Suprapubic skin (tissue), 4 donors: ENCODE measurements around the gene NANOS3. TPM values are rescaled to one million over a fixed set of nuclear protein-coding genes. Genes with fewer than 3 reads are reported as not detected.
A peak's percentile ranks its signal among the peaks of the same experiment; 100 is the strongest.

Source experiments
- DNase-seq, 2 donors: peaks; one replicate each; pipeline ENCODE4 v3.0.0-alpha.2; 2019; ENCODE audit warnings: low spot score in 2 of 2
- H3K27ac ChIP-seq: fragments of 200-600 bp; sonication (generic); one replicate; pipeline ENCODE4 v1.5.1; 2019
- H3K27me3 ChIP-seq: fragments of 200-600 bp; sonication (generic); one replicate; pipeline ENCODE4 v1.5.1; 2019
- H3K36me3 ChIP-seq: fragments of 200-600 bp; sonication (generic); one replicate; pipeline ENCODE4 v1.5.1; 2019
- H3K4me1 ChIP-seq: fragments of 200-600 bp; sonication (generic); one replicate; pipeline ENCODE4 v1.5.1; 2019
- H3K4me3 ChIP-seq: fragments of 200-600 bp; sonication (generic); one replicate; pipeline ENCODE4 v1.5.1; 2019; ENCODE audit warnings: mild to moderate bottlenecking
- H3K9me3 ChIP-seq: fragments of 200-600 bp; sonication (generic); one replicate; pipeline ENCODE4 v1.5.1; 2019
- CTCF ChIP-seq, 2 donors: fragments of 200-600 bp in 1 of 2; fragments of 450-650 bp in 1 of 2; sonication (generic) in 1 of 2; IDR thresholded peaks; one replicate each; pipeline ENCODE4 v1.5.1; 2016 to 2019; ENCODE audit warnings: antibody characterized with exemption in 2 of 2, mild to moderate bottlenecking in 1 of 2, moderate library complexity in 1 of 2
- EP300 ChIP-seq: sonication (generic); formaldehyde crosslinking; IDR thresholded peaks from one replicate; pipeline ENCODE4 v1.6.1; 2017; ENCODE audit warnings: antibody characterized with exemption
- POLR2A ChIP-seq, 2 donors: fragments of 450-650 bp; IDR thresholded peaks; one replicate each; pipeline ENCODE4 v1.6.1; 2017; ENCODE audit warnings: antibody characterized with exemption in 2 of 2, mild to moderate bottlenecking in 2 of 2, moderate library complexity in 2 of 2
- POLR2AphosphoS5 ChIP-seq, 3 donors: sonication (generic); formaldehyde crosslinking; IDR thresholded peaks; one replicate each; pipeline ENCODE4 v1.6.1; 2017; ENCODE audit warnings: antibody characterized with exemption in 3 of 3
- WGBS: methylation state at CpG from one replicate; pipeline ENCODE4 v1.1.5; 2018; 5-methylcytosine and 5-hydroxymethylcytosine counted together
- total RNA-seq, 4 donors: library from RNA; depleted of rRNA; stranded (reverse); fragments of >200 nt; gene quantifications; one replicate each; pipeline ENCODE4 v1.1.0, GENCODE V29; 2016

Gene NANOS3
- not detected for total RNA-seq

- DNase-seq: no peak
- Histone ChIP-seq H3K27ac (no peak within 1 kb of the TSS), H3K4me3 (no peak within 1 kb of the TSS), H3K36me3 (no peaks in the 10 kb centered on the region), H3K27me3 (no peaks in the 10 kb centered on the region), H3K9me3 (no peaks in the 10 kb centered on the region), H3K4me1 (peaks cover 39% of the 10 kb centered on the region)
- 42% methylated on average over 3 of the region's 5 CpGs for WGBS
- TF ChIP-seq EP300: no peak
These were observed at the start of gene NANOS3 for GRCh38 chr19:13876834-13877233. NANOS3 (plus strand) TSS chr19:13877134; CDS start chr19:13877249, 115 bp downstream.

GRCh38 chr19:13827656-13828055 lies 49.3 kb upstream of the NANOS3 start:
- no peak for DNase-seq
- WGBS: 69% methylated on average over 4 of the region's 4 CpGs

GRCh38 chr19:13830114-13830740 lies 46.7 kb upstream of the NANOS3 start:
- Histone ChIP-seq H3K4me1 (peaks cover 25% of the 10 kb centered on the region), H3K36me3 (peaks cover 36% of the 10 kb centered on the region), H3K27me3 (no peaks in the 10 kb centered on the region)

More at GRCh38 chr19:13827656-13828055, 49.3 kb upstream of the NANOS3 start:
- H3K9me3 ChIP-seq: no peaks in the 10 kb centered on the region
- no peak overlapping the region for H3K4me3 ChIP-seq
- peaks cover 37% of the 10 kb centered on the region for H3K36me3 ChIP-seq
- no peaks in the 10 kb centered on the region for H3K27me3 ChIP-seq
- H3K4me1 ChIP-seq: peaks cover 4% of the 10 kb centered on the region
- TF ChIP-seq POLR2AphosphoS5 (IDR thresholded peaks at IDR 0.05): no peak
- no peak for TF ChIP-seq POLR2A (IDR thresholded peaks at IDR 0.05)
- no peak for TF ChIP-seq EP300
- no peak for TF ChIP-seq CTCF (IDR thresholded peaks at IDR 0.05)
- no peak overlapping the region for H3K27ac ChIP-seq

GRCh38 chr19:13830741-13831536 lies 46.0 kb upstream of the NANOS3 start:
- TF ChIP-seq EP300 (no peak), POLR2A (IDR thresholded peaks at IDR 0.05) (no peak), POLR2AphosphoS5 (IDR thresholded peaks at IDR 0.05) (peak in 1 of 3 donors; percentile 8)
- WGBS: 90% methylated on average over 27 of the region's 32 CpGs
- Histone ChIP-seq H3K9me3 (no peaks in the 10 kb centered on the region), H3K4me3 (no peak overlapping the region), H3K27me3 (no peaks in the 10 kb centered on the region), H3K27ac (no peak overlapping the region), H3K36me3 (peaks cover 38% of the 10 kb centered on the region), H3K4me1 (peaks cover 32% of the 10 kb centered on the region)
- DNase-seq: peak in 1 of 2 donors; percentile 72

More at GRCh38 chr19:13830114-13830740, 46.7 kb upstream of the NANOS3 start:
- no peak overlapping the region for H3K27ac ChIP-seq
- peak in 1 of 2 donors; percentile 78 for DNase-seq
- WGBS: 85% methylated on average over 24 of the region's 47 CpGs
- H3K9me3 ChIP-seq: no peaks in the 10 kb centered on the region
- H3K4me3 ChIP-seq: no peak overlapping the region
- TF ChIP-seq POLR2A (IDR thresholded peaks at IDR 0.05) (no peak), CTCF (IDR thresholded peaks at IDR 0.05) (no peak), EP300 (no peak), POLR2AphosphoS5 (IDR thresholded peaks at IDR 0.05) (no peak)

DNA sequence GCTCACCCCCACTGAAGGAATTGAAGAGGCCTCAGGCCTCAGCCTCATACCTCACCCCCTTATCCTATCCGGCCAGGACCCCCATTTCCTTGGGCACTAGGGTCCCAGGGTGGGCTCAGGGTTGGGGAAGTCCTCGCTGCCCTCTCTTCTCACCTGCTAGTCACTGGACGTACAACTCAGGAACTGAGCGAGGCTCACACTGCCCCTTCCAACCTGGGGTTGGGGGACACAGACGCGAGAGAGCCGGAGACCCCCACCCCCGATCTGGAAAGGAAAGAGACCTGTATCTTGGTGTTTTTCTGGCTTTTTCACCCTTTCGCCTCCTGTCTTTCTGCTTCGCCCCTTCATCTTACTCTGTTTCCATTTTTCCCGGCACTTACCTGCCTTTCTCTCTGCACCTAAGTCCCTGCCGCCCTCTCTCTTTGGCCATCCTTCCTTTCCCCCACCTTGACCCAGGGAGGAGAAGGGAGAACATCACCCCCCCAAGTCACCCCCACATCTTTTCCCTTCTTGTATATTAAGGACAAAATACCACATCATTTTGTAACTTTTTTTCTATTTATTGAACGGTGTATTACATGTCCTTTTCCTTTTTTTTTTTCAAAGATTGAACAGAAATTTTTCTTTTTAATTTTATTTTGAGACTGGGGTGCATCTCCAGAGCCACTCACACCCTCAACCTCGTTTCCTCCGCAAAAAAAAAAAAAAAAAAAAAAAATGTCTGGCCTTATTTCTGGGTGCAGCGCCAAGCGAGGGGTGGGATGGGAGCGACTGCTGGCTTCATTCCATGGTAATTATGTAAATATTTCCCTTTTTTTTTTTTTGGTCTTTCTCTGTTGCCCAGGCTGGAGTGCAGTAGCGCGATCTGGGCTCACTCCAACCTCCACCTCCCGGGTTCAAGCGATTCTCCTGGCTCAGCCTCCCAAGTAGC lies 45.1 kb upstream of the NANOS3 start:
- WGBS: 69% methylated on average over 22 of the region's 22 CpGs
- DNase-seq: peak in 1 of 2 donors; percentile 75
- Histone ChIP-seq H3K27me3 (no peaks in the 10 kb centered on the region), H3K4me3 (no peak overlapping the region), H3K4me1 (peaks cover 41% of the 10 kb centered on the region), H3K36me3 (peaks cover 47% of the 10 kb centered on the region), H3K9me3 (no peaks in the 10 kb centered on the region), H3K27ac (no peak overlapping the region)
- no peak for TF ChIP-seq EP300
- no peak for TF ChIP-seq POLR2A (IDR thresholded peaks at IDR 0.05)
- TF ChIP-seq CTCF (IDR thresholded peaks at IDR 0.05): no peak
- no peak for TF ChIP-seq POLR2AphosphoS5 (IDR thresholded peaks at IDR 0.05)
